Subcutaneous abdominal adipose tissue (tissue), 5 donors: ENCODE results near the gene ACTN4.

ENCODE experiments used
- H3K27ac ChIP-seq: one replicate; pipeline ENCODE4 v1.7.0; 2013; ENCODE audit warnings: low read depth, mild to moderate bottlenecking, inconsistent platforms, low read length, moderate library complexity
- H3K27me3 ChIP-seq, 5 donors: one replicate each; pipeline ENCODE4 v1.7.0; 2013; ENCODE audit warnings: low read length in 5 of 5, inconsistent platforms in 1 of 5; ENCODE audit not compliant: control insufficient read depth in 5 of 5, insufficient read depth in 4 of 5
- H3K36me3 ChIP-seq, 5 donors: one replicate each; pipeline ENCODE4 v1.7.0; 2013; ENCODE audit warnings: low read length in 5 of 5; ENCODE audit not compliant: control insufficient read depth in 5 of 5, insufficient read depth in 5 of 5
- H3K4me1 ChIP-seq, 5 donors: one replicate each; pipeline ENCODE4 v1.7.0; 2013; ENCODE audit warnings: low read length in 5 of 5, mild to moderate bottlenecking in 3 of 5, moderate library complexity in 1 of 5; ENCODE audit not compliant: control insufficient read depth in 5 of 5, insufficient read depth in 5 of 5
- H3K4me3 ChIP-seq, 5 donors: one replicate each; pipeline ENCODE4 v1.7.0; 2013; ENCODE audit warnings: low read length in 5 of 5, low read depth in 1 of 5
- H3K9ac ChIP-seq, 5 donors: one replicate each; pipeline ENCODE4 v1.7.0; 2013; ENCODE audit warnings: low read length in 5 of 5, mild to moderate bottlenecking in 4 of 5, moderate library complexity in 3 of 5
- H3K9me3 ChIP-seq, 5 donors: one replicate each; pipeline ENCODE4 v1.7.0; 2013; ENCODE audit warnings: low read length in 5 of 5; ENCODE audit not compliant: control insufficient read depth in 5 of 5
- donor health status: healthy.
- donor health status: healthy.
- donor health status: healthy.
- donor health status: healthy.
- donor health status: healthy.

Gene ACTN4

GRCh38 chr19:38734426-38735256 is 87.2 kb downstream of the ACTN4 start:
- Histone ChIP-seq H3K4me1 (peaks cover 0 to 41% (median 0%) of the 10 kb centered on the region in 5 donors), H3K27ac (no peak overlapping the region), H3K27me3 (no peaks in the 10 kb centered on the region), H3K4me3 (no peak overlapping the region), H3K9me3 (no peaks in the 10 kb centered on the region), H3K9ac (no peak overlapping the region), H3K36me3 (peaks cover 0 to 21% (median 17%) of the 10 kb centered on the region in 5 donors)

- H3K4me1 ChIP-seq = peaks cover 0 to 41% (median 0%) of the 10 kb centered on the region in 5 donors
- H3K9ac ChIP-seq = no peak overlapping the region
- H3K27ac ChIP-seq = no peak overlapping the region
Measured at GRCh38 chr19:38735257-38735686, 87.8 kb downstream of the ACTN4 start.

GRCh38 chr19:38736036-38736412 is 88.6 kb downstream of the ACTN4 start:
- Histone ChIP-seq H3K27me3 (no peaks in the 10 kb centered on the region), H3K9ac (no peak overlapping the region), H3K27ac (no peak overlapping the region), H3K9me3 (no peaks in the 10 kb centered on the region), H3K4me3 (peak overlapping the region in 3 of 5 donors; percentile 51 to 64 (median 57)), H3K4me1 (peaks cover 0 to 37% (median 0%) of the 10 kb centered on the region in 5 donors), H3K36me3 (peaks cover 0 to 11% (median 10%) of the 10 kb centered on the region in 5 donors)

More at GRCh38 chr19:38735257-38735686, 87.8 kb downstream of the ACTN4 start:
- Histone ChIP-seq H3K4me3 (no peak overlapping the region), H3K27me3 (no peaks in the 10 kb centered on the region), H3K9me3 (no peaks in the 10 kb centered on the region), H3K36me3 (peaks cover 0 to 18% (median 17%) of the 10 kb centered on the region in 5 donors)

GRCh38 chr19:38736413-38737280 is 89.2 kb downstream of the ACTN4 start:
- Histone ChIP-seq H3K27ac (no peak overlapping the region), H3K9me3 (no peaks in the 10 kb centered on the region), H3K4me3 (peak overlapping the region in 2 of 5 donors; percentile 51 to 64), H3K36me3 (peaks cover 0 to 5% (median 4%) of the 10 kb centered on the region in 5 donors), H3K27me3 (no peaks in the 10 kb centered on the region), H3K9ac (no peak overlapping the region), H3K4me1 (peaks cover 0 to 31% (median 0%) of the 10 kb centered on the region in 5 donors)

GRCh38 chr19:38737281-38737865 is 89.9 kb downstream of the ACTN4 start:
- Histone ChIP-seq H3K4me1 (peaks cover 0 to 26% (median 0%) of the 10 kb centered on the region in 5 donors), H3K4me3 (no peak overlapping the region), H3K27ac (no peak overlapping the region)

GRCh38 chr19:38737921-38738737 is 90.7 kb downstream of the ACTN4 start:
- Histone ChIP-seq H3K27ac (no peak overlapping the region), H3K9me3 (no peaks in the 10 kb centered on the region), H3K27me3 (no peaks in the 10 kb centered on the region), H3K4me1 (peaks cover 0 to 22% (median 0%) of the 10 kb centered on the region in 5 donors), H3K4me3 (no peak overlapping the region), H3K36me3 (no peaks in the 10 kb centered on the region), H3K9ac (no peak overlapping the region)

More at GRCh38 chr19:38737281-38737865, 89.9 kb downstream of the ACTN4 start:
- Histone ChIP-seq H3K27me3 (no peaks in the 10 kb centered on the region), H3K9ac (peak overlapping the region in 1 of 5 donors; percentile 30), H3K36me3 (no peaks in the 10 kb centered on the region), H3K9me3 (no peaks in the 10 kb centered on the region)

GRCh38 chr19:38739440-38740256 is 92.2 kb downstream of the ACTN4 start:
- Histone ChIP-seq H3K9me3 (no peaks in the 10 kb centered on the region), H3K9ac (no peak overlapping the region), H3K27ac (no peak overlapping the region), H3K27me3 (no peaks in the 10 kb centered on the region), H3K4me3 (no peak overlapping the region), H3K36me3 (no peaks in the 10 kb centered on the region), H3K4me1 (peaks cover 0 to 15% (median 0%) of the 10 kb centered on the region in 5 donors)

GRCh38 chr19:38740257-38740592 is 92.8 kb downstream of the ACTN4 start:
- Histone ChIP-seq H3K27ac (no peak overlapping the region), H3K4me1 (peaks cover 0 to 9% (median 0%) of the 10 kb centered on the region in 5 donors), H3K27me3 (no peaks in the 10 kb centered on the region), H3K9ac (no peak overlapping the region), H3K4me3 (no peak overlapping the region), H3K36me3 (no peaks in the 10 kb centered on the region), H3K9me3 (no peaks in the 10 kb centered on the region)

GRCh38 chr19:38740932-38741331 is 93.5 kb downstream of the ACTN4 start:
- H3K9me3 ChIP-seq = no peaks in the 10 kb centered on the region
- no peak overlapping the region for H3K4me3 ChIP-seq
- peaks cover 0 to 7% (median 0%) of the 10 kb centered on the region in 5 donors for H3K4me1 ChIP-seq
- H3K27me3 ChIP-seq = no peaks in the 10 kb centered on the region
- no peak overlapping the region for H3K27ac ChIP-seq
- H3K36me3 ChIP-seq = no peaks in the 10 kb centered on the region
- H3K9ac ChIP-seq = no peak overlapping the region
